ENCODE data around the gene SNTG2.

SNTG2 gene

GRCh38 chr2:1014802-1015201 is 64.2 kb downstream of the SNTG2 start:
- no peak overlapping the region for H3K9ac ChIP-seq (ENCODE audit: low read depth in 1 of 2, low read length in 2 of 2)

GRCh38 chr2:1016500-1016899 is 65.9 kb downstream of the SNTG2 start:
- Histone ChIP-seq H3K4me1 (ENCODE audit: control insufficient read depth in 2 of 2, insufficient read depth in 2 of 2, low read length in 2 of 2) (no peaks in the 10 kb centered on the region), H3K9me3 (ENCODE audit: control insufficient read depth in 2 of 2, low read length in 2 of 2) (no peaks in the 10 kb centered on the region), H3K4me3 (ENCODE audit: low read length in 2 of 2) (no peak overlapping the region), H3K27ac (ENCODE audit: low read depth in 2 of 2, low read length in 2 of 2) (no peak overlapping the region), H3K9ac (ENCODE audit: low read depth in 1 of 2, low read length in 2 of 2) (no peak overlapping the region), H3K27me3 (ENCODE audit: control insufficient read depth in 2 of 2, insufficient read depth in 2 of 2, low read length in 2 of 2) (no peaks in the 10 kb centered on the region), H3K36me3 (ENCODE audit: control insufficient read depth in 2 of 2, insufficient read depth in 2 of 2, low read length in 2 of 2) (no peaks in the 10 kb centered on the region)

More at GRCh38 chr2:1014802-1015201, 64.2 kb downstream of the SNTG2 start:
- Histone ChIP-seq H3K9me3 (ENCODE audit: control insufficient read depth in 2 of 2, low read length in 2 of 2) (no peaks in the 10 kb centered on the region), H3K4me3 (ENCODE audit: low read length in 2 of 2) (no peak overlapping the region), H3K27me3 (ENCODE audit: control insufficient read depth in 2 of 2, insufficient read depth in 2 of 2, low read length in 2 of 2) (no peaks in the 10 kb centered on the region), H3K36me3 (ENCODE audit: control insufficient read depth in 2 of 2, insufficient read depth in 2 of 2, low read length in 2 of 2) (no peaks in the 10 kb centered on the region), H3K4me1 (ENCODE audit: control insufficient read depth in 2 of 2, insufficient read depth in 2 of 2, low read length in 2 of 2) (no peaks in the 10 kb centered on the region), H3K27ac (ENCODE audit: low read depth in 2 of 2, low read length in 2 of 2) (no peak overlapping the region)

GRCh38 chr2:1017827-1018226 is 67.2 kb downstream of the SNTG2 start:
- no peak overlapping the region for H3K4me3 ChIP-seq (ENCODE audit: low read length in 2 of 2)
- no peaks in the 10 kb centered on the region for H3K9me3 ChIP-seq (ENCODE audit: control insufficient read depth in 2 of 2, low read length in 2 of 2)
- H3K36me3 ChIP-seq (ENCODE audit: control insufficient read depth in 2 of 2, insufficient read depth in 2 of 2, low read length in 2 of 2), result no peaks in the 10 kb centered on the region

GRCh38 chr2:1020206-1020605 is 69.6 kb downstream of the SNTG2 start:
- Histone ChIP-seq H3K27me3 (ENCODE audit: control insufficient read depth in 2 of 2, insufficient read depth in 2 of 2, low read length in 2 of 2) (no peaks in the 10 kb centered on the region), H3K27ac (ENCODE audit: low read depth in 2 of 2, low read length in 2 of 2) (no peak overlapping the region), H3K4me1 (ENCODE audit: control insufficient read depth in 2 of 2, insufficient read depth in 2 of 2, low read length in 2 of 2) (no peaks in the 10 kb centered on the region), H3K9me3 (ENCODE audit: control insufficient read depth in 2 of 2, low read length in 2 of 2) (no peaks in the 10 kb centered on the region), H3K9ac (ENCODE audit: low read depth in 1 of 2, low read length in 2 of 2) (no peak overlapping the region), H3K36me3 (ENCODE audit: control insufficient read depth in 2 of 2, insufficient read depth in 2 of 2, low read length in 2 of 2) (no peaks in the 10 kb centered on the region), H3K4me3 (ENCODE audit: low read length in 2 of 2) (no peak overlapping the region)

More at GRCh38 chr2:1017827-1018226, 67.2 kb downstream of the SNTG2 start:
- Histone ChIP-seq H3K27ac (ENCODE audit: low read depth in 2 of 2, low read length in 2 of 2) (no peak overlapping the region), H3K4me1 (ENCODE audit: control insufficient read depth in 2 of 2, insufficient read depth in 2 of 2, low read length in 2 of 2) (no peaks in the 10 kb centered on the region), H3K9ac (ENCODE audit: low read depth in 1 of 2, low read length in 2 of 2) (no peak overlapping the region), H3K27me3 (ENCODE audit: control insufficient read depth in 2 of 2, insufficient read depth in 2 of 2, low read length in 2 of 2) (no peaks in the 10 kb centered on the region)

- no peaks in the 10 kb centered on the region for H3K36me3 ChIP-seq (ENCODE audit: control insufficient read depth in 2 of 2, insufficient read depth in 2 of 2, low read length in 2 of 2)
- H3K4me3 ChIP-seq (ENCODE audit: low read length in 2 of 2), result no peak overlapping the region
- H3K4me1 ChIP-seq (ENCODE audit: control insufficient read depth in 2 of 2, insufficient read depth in 2 of 2, low read length in 2 of 2), result no peaks in the 10 kb centered on the region
- no peak overlapping the region for H3K9ac ChIP-seq (ENCODE audit: low read depth in 1 of 2, low read length in 2 of 2)
- no peak overlapping the region for H3K27ac ChIP-seq (ENCODE audit: low read depth in 2 of 2, low read length in 2 of 2)
- no peaks in the 10 kb centered on the region for H3K9me3 ChIP-seq (ENCODE audit: control insufficient read depth in 2 of 2, low read length in 2 of 2)
- no peaks in the 10 kb centered on the region for H3K27me3 ChIP-seq (ENCODE audit: control insufficient read depth in 2 of 2, insufficient read depth in 2 of 2, low read length in 2 of 2)
These were observed 71.5 kb downstream of the SNTG2 start for GRCh38 chr2:1022178-1022577.

GRCh38 chr2:1024981-1025380 is 74.3 kb downstream of the SNTG2 start:
- Histone ChIP-seq H3K4me3 (ENCODE audit: low read length in 2 of 2) (no peak overlapping the region), H3K4me1 (ENCODE audit: control insufficient read depth in 2 of 2, insufficient read depth in 2 of 2, low read length in 2 of 2) (no peaks in the 10 kb centered on the region), H3K9ac (ENCODE audit: low read depth in 1 of 2, low read length in 2 of 2) (no peak overlapping the region), H3K36me3 (ENCODE audit: control insufficient read depth in 2 of 2, insufficient read depth in 2 of 2, low read length in 2 of 2) (no peaks in the 10 kb centered on the region), H3K9me3 (ENCODE audit: control insufficient read depth in 2 of 2, low read length in 2 of 2) (no peaks in the 10 kb centered on the region), H3K27me3 (ENCODE audit: control insufficient read depth in 2 of 2, insufficient read depth in 2 of 2, low read length in 2 of 2) (no peaks in the 10 kb centered on the region), H3K27ac (ENCODE audit: low read depth in 2 of 2, low read length in 2 of 2) (no peak overlapping the region)

GRCh38 chr2:1026141-1026540 is 75.5 kb downstream of the SNTG2 start:
- Histone ChIP-seq H3K4me1 (ENCODE audit: control insufficient read depth in 2 of 2, insufficient read depth in 2 of 2, low read length in 2 of 2) (no peaks in the 10 kb centered on the region), H3K9me3 (ENCODE audit: control insufficient read depth in 2 of 2, low read length in 2 of 2) (no peaks in the 10 kb centered on the region), H3K27ac (ENCODE audit: low read depth in 2 of 2, low read length in 2 of 2) (no peak overlapping the region), H3K27me3 (ENCODE audit: control insufficient read depth in 2 of 2, insufficient read depth in 2 of 2, low read length in 2 of 2) (no peaks in the 10 kb centered on the region), H3K9ac (ENCODE audit: low read depth in 1 of 2, low read length in 2 of 2) (no peak overlapping the region), H3K4me3 (ENCODE audit: low read length in 2 of 2) (no peak overlapping the region), H3K36me3 (ENCODE audit: control insufficient read depth in 2 of 2, insufficient read depth in 2 of 2, low read length in 2 of 2) (no peaks in the 10 kb centered on the region)

GRCh38 chr2:1028831-1029230 is 78.2 kb downstream of the SNTG2 start:
- H3K9ac ChIP-seq (ENCODE audit: low read depth in 1 of 2, low read length in 2 of 2), result no peak overlapping the region
- no peaks in the 10 kb centered on the region for H3K36me3 ChIP-seq (ENCODE audit: control insufficient read depth in 2 of 2, insufficient read depth in 2 of 2, low read length in 2 of 2)
- H3K4me1 ChIP-seq (ENCODE audit: control insufficient read depth in 2 of 2, insufficient read depth in 2 of 2, low read length in 2 of 2), result no peaks in the 10 kb centered on the region
- no peaks in the 10 kb centered on the region for H3K27me3 ChIP-seq (ENCODE audit: control insufficient read depth in 2 of 2, insufficient read depth in 2 of 2, low read length in 2 of 2)
- H3K4me3 ChIP-seq (ENCODE audit: low read length in 2 of 2), result no peak overlapping the region
- no peaks in the 10 kb centered on the region for H3K9me3 ChIP-seq (ENCODE audit: control insufficient read depth in 2 of 2, low read length in 2 of 2)
- H3K27ac ChIP-seq (ENCODE audit: low read depth in 2 of 2, low read length in 2 of 2), result no peak overlapping the region

GRCh38 chr2:1032030-1032429 is 81.4 kb downstream of the SNTG2 start:
- no peak overlapping the region for H3K27ac ChIP-seq (ENCODE audit: low read depth in 2 of 2, low read length in 2 of 2)
- H3K9ac ChIP-seq (ENCODE audit: low read depth in 1 of 2, low read length in 2 of 2), result no peak overlapping the region
- H3K9me3 ChIP-seq (ENCODE audit: control insufficient read depth in 2 of 2, low read length in 2 of 2), result no peaks in the 10 kb centered on the region
- no peak overlapping the region for H3K4me3 ChIP-seq (ENCODE audit: low read length in 2 of 2)
- H3K36me3 ChIP-seq (ENCODE audit: control insufficient read depth in 2 of 2, insufficient read depth in 2 of 2, low read length in 2 of 2), result no peaks in the 10 kb centered on the region
- no peaks in the 10 kb centered on the region for H3K27me3 ChIP-seq (ENCODE audit: control insufficient read depth in 2 of 2, insufficient read depth in 2 of 2, low read length in 2 of 2)
- H3K4me1 ChIP-seq (ENCODE audit: control insufficient read depth in 2 of 2, insufficient read depth in 2 of 2, low read length in 2 of 2), result no peaks in the 10 kb centered on the region

- no peaks in the 10 kb centered on the region for H3K9me3 ChIP-seq (ENCODE audit: control insufficient read depth in 2 of 2, low read length in 2 of 2)
- H3K36me3 ChIP-seq (ENCODE audit: control insufficient read depth in 2 of 2, insufficient read depth in 2 of 2, low read length in 2 of 2), result no peaks in the 10 kb centered on the region
- no peaks in the 10 kb centered on the region for H3K27me3 ChIP-seq (ENCODE audit: control insufficient read depth in 2 of 2, insufficient read depth in 2 of 2, low read length in 2 of 2)
- H3K9ac ChIP-seq (ENCODE audit: low read depth in 1 of 2, low read length in 2 of 2), result no peak overlapping the region
- no peak overlapping the region for H3K27ac ChIP-seq (ENCODE audit: low read depth in 2 of 2, low read length in 2 of 2)
- H3K4me1 ChIP-seq (ENCODE audit: control insufficient read depth in 2 of 2, insufficient read depth in 2 of 2, low read length in 2 of 2), result no peaks in the 10 kb centered on the region
- H3K4me3 ChIP-seq (ENCODE audit: low read length in 2 of 2), result no peak overlapping the region
These were observed 82.4 kb downstream of the SNTG2 start for GRCh38 chr2:1033069-1033468.

- no peaks in the 10 kb centered on the region for H3K27me3 ChIP-seq (ENCODE audit: control insufficient read depth in 2 of 2, insufficient read depth in 2 of 2, low read length in 2 of 2)
- H3K36me3 ChIP-seq (ENCODE audit: control insufficient read depth in 2 of 2, insufficient read depth in 2 of 2, low read length in 2 of 2), result no peaks in the 10 kb centered on the region
- H3K4me1 ChIP-seq (ENCODE audit: control insufficient read depth in 2 of 2, insufficient read depth in 2 of 2, low read length in 2 of 2), result no peaks in the 10 kb centered on the region
- H3K27ac ChIP-seq (ENCODE audit: low read depth in 2 of 2, low read length in 2 of 2), result no peak overlapping the region
- no peak overlapping the region for H3K4me3 ChIP-seq (ENCODE audit: low read length in 2 of 2)
- H3K9me3 ChIP-seq (ENCODE audit: control insufficient read depth in 2 of 2, low read length in 2 of 2), result no peaks in the 10 kb centered on the region
- no peak overlapping the region for H3K9ac ChIP-seq (ENCODE audit: low read depth in 1 of 2, low read length in 2 of 2)
These were observed 86.4 kb downstream of the SNTG2 start for GRCh38 chr2:1037066-1037465.
